Skeletal muscle tissue (tissue), 4 donors: ENCODE data around the gene NPTX2. TPM values are rescaled to one million over a fixed set of nuclear protein-coding genes. Genes with fewer than 3 reads are reported as not detected.

Source experiments
- H3K27ac ChIP-seq: one replicate; pipeline ENCODE4 v1.7.0; 2013; ENCODE audit warnings: mild to moderate bottlenecking, low read depth, low read length, inconsistent platforms
- H3K27me3 ChIP-seq, 3 donors: one replicate each; pipeline ENCODE4 v1.7.0; 2013; ENCODE audit warnings: low read length in 3 of 3; ENCODE audit not compliant: control insufficient read depth in 3 of 3, insufficient read depth in 3 of 3
- H3K36me3 ChIP-seq, 3 donors: one replicate each; pipeline ENCODE4 v1.7.0; 2013; ENCODE audit warnings: low read length in 3 of 3; ENCODE audit not compliant: control insufficient read depth in 3 of 3, insufficient read depth in 3 of 3
- H3K4me1 ChIP-seq, 3 donors: one replicate each; pipeline ENCODE4 v1.7.0; 2013; ENCODE audit warnings: low read length in 3 of 3, mild to moderate bottlenecking in 3 of 3; ENCODE audit not compliant: control insufficient read depth in 3 of 3, insufficient read depth in 3 of 3
- H3K4me3 ChIP-seq, 3 donors: one replicate each; pipeline ENCODE4 v1.7.0; 2013; ENCODE audit warnings: low read length in 3 of 3
- H3K9ac ChIP-seq, 3 donors: one replicate each; pipeline ENCODE4 v1.7.0; 2013; ENCODE audit warnings: low read length in 3 of 3, mild to moderate bottlenecking in 3 of 3, moderate library complexity in 2 of 3, low read depth in 1 of 3
- H3K9me3 ChIP-seq, 3 donors: one replicate each; pipeline ENCODE4 v1.7.0; 2013; ENCODE audit warnings: low read length in 3 of 3; ENCODE audit not compliant: control insufficient read depth in 3 of 3
- total RNA-seq: library from RNA; depleted of rRNA; stranded (reverse); fragments of >200 nt; gene quantifications from one replicate; pipeline ENCODE4 v1.2.3, GENCODE V29; 2014
- donor health status: Osteomylitis.

Gene NPTX2
- total RNA-seq, 1 donor from 2014 or later, result 3.1 TPM

DNA sequence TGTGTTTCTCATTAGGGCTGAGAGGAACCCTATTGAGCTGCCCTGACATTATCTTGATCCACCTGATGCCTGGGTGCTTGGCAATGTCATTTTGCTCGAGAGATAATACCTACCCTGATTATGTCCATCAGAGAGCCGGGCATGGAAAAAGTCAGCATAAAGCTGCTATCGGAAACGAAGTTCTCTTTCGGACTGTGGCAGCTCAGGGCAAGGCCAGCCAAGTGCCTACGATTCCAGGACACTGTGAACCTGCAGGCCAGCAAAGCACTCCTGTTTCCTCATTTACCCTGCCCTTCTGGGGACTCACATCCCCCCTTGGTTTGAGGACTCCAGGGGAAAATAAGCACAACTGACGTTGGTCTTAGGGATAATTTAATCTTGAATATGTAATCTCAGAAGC is 25.2 kb upstream of the NPTX2 start:
- Histone ChIP-seq H3K36me3 (no peaks in the 10 kb centered on the region), H3K9ac (no peak overlapping the region), H3K9me3 (no peaks in the 10 kb centered on the region), H3K4me3 (no peak overlapping the region), H3K27ac (no peak overlapping the region), H3K27me3 (peaks cover 0 to 7% (median 0%) of the 10 kb centered on the region in 3 donors), H3K4me1 (no peaks in the 10 kb centered on the region)

DNA sequence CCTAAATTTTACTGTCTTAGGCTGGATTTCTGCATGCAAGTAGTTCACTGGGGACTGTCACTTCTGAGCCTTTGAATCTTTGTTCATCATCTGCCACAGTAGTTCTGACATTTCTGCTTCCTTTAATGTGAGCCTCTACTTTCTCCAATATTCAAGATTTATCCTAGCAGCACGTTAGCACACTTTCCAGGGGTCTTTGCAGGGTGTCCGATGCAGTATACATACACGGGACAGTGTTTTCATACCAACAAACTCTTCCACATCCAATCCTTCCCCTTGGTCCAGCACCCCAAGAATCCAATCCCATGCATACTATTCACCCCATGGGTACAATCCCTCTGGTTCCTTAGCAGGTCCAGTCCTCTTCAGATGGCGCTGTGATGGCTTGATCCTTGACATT is 22.7 kb upstream of the NPTX2 start:
- no peak overlapping the region for H3K9ac ChIP-seq
- no peak overlapping the region for H3K4me3 ChIP-seq
- H3K27ac ChIP-seq, result no peak overlapping the region
- H3K4me1 ChIP-seq, result no peaks in the 10 kb centered on the region
- H3K9me3 ChIP-seq, result no peaks in the 10 kb centered on the region
- H3K27me3 ChIP-seq, result peaks cover 0 to 7% (median 0%) of the 10 kb centered on the region in 3 donors
- no peaks in the 10 kb centered on the region for H3K36me3 ChIP-seq

DNA sequence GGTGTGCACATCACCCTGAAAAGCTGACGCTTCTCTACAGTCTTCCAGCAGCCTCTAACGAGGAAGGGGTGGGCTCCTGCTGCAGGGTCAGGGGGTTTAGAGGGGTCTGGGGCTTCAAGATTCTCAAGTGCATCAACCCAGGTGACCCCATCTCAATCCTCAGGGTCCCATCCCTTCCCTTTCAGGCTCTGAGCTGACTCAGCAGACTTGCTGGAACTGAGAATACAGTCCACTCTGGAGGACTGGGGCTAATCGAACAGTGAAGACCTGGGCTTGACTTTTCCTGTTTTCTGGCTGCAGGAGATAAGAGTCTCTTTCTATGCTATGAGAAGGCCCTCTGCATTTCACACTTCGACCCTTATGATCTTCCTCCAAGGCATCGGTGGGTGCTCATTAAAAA is 22.3 kb upstream of the NPTX2 start:
- no peaks in the 10 kb centered on the region for H3K9me3 ChIP-seq

DNA sequence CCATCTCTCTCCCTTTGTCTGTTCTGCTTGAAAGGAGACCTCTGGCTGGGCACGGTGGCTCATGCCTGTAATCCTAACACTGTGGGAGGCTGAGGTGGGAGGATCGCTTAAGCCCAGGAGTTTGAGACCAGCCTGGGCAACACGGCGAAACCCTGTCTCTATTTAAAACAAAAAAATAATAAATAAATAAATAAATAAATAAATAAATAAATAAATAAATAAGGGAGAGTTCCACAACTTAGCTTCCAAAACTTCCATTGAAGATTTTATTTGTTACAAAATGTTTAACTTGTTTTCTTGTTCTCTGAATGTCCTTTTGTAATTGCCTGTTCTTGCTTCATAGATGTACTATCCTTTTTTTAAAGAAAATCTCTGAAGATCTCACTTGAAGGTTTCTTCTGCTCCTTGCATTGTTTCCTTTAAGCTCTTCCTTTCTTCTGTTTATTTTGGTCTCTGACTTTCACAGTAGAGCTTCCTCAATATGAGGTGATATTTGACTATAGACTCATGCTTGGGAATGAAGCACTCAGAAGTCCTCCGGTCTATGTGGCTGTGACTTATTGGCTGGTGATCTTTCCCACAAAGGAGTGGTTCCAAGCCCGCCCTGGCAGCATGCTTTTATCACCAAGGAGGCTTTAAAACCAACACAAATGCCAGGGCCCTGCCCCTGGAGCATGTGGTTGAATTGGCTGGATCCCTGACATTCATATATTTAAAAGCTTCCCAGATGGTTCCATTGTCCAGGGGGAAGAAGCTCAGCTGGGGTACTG is 18.1 kb upstream of the NPTX2 start:
- H3K9me3 ChIP-seq, result no peaks in the 10 kb centered on the region
- no peaks in the 10 kb centered on the region for H3K4me1 ChIP-seq
- H3K36me3 ChIP-seq, result no peaks in the 10 kb centered on the region
- H3K27ac ChIP-seq, result no peak overlapping the region
- H3K9ac ChIP-seq, result no peak overlapping the region
- peaks cover 0 to 4% (median 0%) of the 10 kb centered on the region in 3 donors for H3K27me3 ChIP-seq
- no peak overlapping the region for H3K4me3 ChIP-seq

More for the DNA sequence above, 22.3 kb upstream of the NPTX2 start:
- Histone ChIP-seq H3K27ac (no peak overlapping the region), H3K36me3 (no peaks in the 10 kb centered on the region), H3K27me3 (peaks cover 0 to 7% (median 0%) of the 10 kb centered on the region in 3 donors), H3K4me1 (no peaks in the 10 kb centered on the region), H3K4me3 (no peak overlapping the region), H3K9ac (no peak overlapping the region)

DNA sequence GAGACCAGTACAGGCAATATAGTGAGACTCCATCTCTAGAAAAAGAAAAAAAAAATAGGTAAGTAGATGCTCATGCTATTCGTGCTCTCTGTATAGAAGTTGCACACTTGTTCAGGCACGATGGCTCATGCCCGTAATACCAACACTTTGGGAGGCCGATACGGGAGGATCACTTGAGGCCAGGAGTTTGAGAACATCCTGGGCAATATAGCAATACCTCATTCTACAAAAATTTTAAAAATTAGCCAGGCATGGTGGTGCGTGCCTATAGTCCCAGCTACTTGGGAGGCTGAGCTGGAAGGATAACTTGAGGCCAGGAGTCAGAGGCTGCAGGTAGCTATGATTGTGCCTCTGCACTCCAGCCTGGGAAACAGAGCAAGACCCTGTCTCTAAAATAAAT is 17.2 kb upstream of the NPTX2 start:
- H3K27me3 ChIP-seq, result no peaks in the 10 kb centered on the region
- no peak overlapping the region for H3K27ac ChIP-seq
- no peak overlapping the region for H3K4me3 ChIP-seq
- H3K4me1 ChIP-seq, result no peaks in the 10 kb centered on the region
- no peaks in the 10 kb centered on the region for H3K36me3 ChIP-seq
- H3K9me3 ChIP-seq, result no peaks in the 10 kb centered on the region
- H3K9ac ChIP-seq, result no peak overlapping the region

DNA sequence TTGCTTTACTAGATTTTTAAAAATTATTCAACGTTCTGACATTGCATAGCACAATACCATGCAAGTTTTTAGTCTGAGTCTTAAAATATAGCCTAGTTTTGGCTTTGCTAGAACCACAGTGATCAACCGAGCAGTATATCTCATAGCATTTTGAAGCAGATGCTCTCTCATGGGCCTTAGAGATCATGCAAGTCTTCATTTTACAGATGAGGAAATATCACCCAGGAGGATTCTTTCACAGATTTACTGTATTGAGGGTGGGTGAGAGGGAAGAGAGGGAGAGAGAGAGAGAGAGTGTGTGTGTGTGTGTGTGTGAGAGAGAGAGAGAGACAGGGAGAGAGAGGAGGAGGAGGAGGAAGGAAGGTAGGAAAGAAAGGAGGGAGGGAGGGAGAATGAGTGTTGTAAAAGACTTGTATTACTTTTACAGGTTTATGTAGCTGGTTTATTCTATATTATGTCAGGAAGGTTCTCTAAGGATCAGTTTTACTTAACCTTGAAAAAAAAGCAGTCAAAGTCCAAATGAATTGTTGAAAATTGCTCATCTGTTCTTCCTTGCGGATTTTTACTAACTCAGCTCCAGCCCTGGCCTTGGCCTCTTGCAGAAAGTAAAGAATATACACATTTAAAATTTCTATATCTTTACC is 14.2 kb upstream of the NPTX2 start:
- no peaks in the 10 kb centered on the region for H3K27me3 ChIP-seq
- H3K4me1 ChIP-seq, result no peaks in the 10 kb centered on the region
- H3K4me3 ChIP-seq, result no peak overlapping the region
- no peak overlapping the region for H3K27ac ChIP-seq
- no peak overlapping the region for H3K9ac ChIP-seq
- no peaks in the 10 kb centered on the region for H3K36me3 ChIP-seq
- H3K9me3 ChIP-seq, result no peaks in the 10 kb centered on the region

DNA sequence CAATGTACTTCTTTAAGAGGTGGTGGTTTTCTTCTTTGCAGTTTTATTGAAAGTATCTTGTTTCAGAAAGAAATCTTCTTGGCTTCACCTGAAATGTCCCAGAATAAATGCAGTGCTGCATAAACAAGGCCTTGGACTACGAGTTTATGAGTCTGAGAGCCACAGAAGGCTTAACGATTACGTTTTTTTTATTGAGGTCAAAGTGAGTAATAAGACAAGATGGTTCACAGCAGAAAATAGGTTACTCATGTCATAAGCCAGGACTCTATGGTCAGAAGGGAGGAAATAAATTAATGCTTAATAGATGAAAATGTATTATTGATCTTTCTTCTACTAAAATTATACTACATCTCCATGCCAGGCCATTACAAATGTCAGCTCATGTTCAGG is 13.7 kb upstream of the NPTX2 start:
- H3K4me3 ChIP-seq, result no peak overlapping the region
- H3K36me3 ChIP-seq, result no peaks in the 10 kb centered on the region
- no peaks in the 10 kb centered on the region for H3K9me3 ChIP-seq
- no peaks in the 10 kb centered on the region for H3K4me1 ChIP-seq
- H3K27me3 ChIP-seq, result no peaks in the 10 kb centered on the region
- H3K27ac ChIP-seq, result no peak overlapping the region
- no peak overlapping the region for H3K9ac ChIP-seq

DNA sequence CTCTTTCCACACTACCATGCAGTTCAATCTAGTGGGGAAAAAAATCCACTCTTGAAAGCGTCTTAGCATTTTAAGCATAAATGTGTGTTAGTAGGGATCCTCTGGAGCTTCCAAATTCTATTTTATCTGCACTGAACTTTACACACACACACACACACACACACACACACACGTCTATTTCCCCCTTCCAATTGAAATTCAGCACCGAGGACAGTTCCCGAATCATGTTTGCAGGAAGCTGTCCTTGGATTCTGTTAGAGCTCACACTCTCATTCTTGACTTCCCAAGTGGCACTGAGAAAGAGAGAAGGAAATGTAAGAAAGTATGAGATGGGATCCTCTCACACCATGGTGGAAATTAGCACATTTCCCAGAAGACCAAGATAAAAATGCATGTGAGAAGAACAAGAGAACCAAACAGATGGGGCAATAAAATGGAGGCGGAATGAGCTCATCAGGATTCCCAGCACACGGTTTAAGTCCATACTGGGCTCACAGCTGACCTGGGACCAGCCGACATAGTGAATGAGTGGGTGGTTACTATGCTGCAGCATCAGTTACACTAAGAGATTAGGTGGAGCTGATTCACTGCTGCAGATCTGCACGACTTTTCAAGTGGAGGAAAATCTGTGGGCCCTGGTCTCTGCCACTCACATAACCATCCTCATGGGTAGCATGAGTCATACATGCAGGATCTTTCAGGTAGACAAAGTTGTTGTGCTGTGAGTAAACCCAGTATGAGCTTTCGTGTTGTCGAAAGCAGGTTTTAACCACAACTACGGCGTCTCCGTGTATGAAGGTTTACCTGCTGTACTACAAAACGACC is 3.3 kb upstream of the NPTX2 start:
- Histone ChIP-seq H3K36me3 (no peaks in the 10 kb centered on the region), H3K9ac (no peak overlapping the region), H3K27me3 (peaks cover 21 to 27% (median 22%) of the 10 kb centered on the region in 3 donors), H3K27ac (no peak overlapping the region), H3K9me3 (no peaks in the 10 kb centered on the region), H3K4me3 (no peak overlapping the region), H3K4me1 (no peaks in the 10 kb centered on the region)

DNA sequence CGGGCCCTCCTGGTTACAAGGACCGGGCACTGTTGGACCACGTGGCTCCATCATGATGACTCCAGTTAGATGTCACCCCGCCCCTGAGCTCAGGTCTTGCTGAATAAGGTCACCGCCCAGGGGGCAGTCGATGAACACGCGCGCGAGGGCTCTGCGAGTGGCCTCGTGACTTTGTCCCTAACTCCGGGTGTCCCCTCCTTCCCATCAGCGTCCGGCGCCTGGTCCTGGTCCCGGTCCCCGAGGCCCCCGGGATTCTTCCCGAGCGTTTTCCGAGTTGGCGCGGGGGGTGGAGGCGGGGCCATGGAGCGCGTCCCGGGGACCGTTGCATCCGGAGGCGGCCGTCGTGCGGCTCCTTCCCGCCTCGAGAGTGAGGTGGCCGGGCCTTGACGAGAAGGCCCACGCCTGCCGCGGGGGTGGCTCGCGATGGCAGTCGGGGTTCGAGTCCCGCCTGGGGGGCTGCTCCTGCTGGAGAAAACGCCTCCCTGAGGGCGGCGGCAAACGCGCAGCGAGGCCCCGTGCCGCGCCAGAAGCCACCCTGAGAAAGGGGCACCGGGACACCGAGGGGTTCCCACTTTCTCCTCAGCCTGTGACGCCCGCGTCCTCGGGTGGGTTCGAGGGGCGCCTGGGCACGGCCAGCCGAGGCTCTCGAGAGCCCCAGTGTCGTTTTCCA is 569 bp upstream of the NPTX2 start:
- no peaks in the 10 kb centered on the region for H3K9me3 ChIP-seq
- H3K27ac ChIP-seq, result no peak overlapping the region
- peaks cover 0 to 4% (median 0%) of the 10 kb centered on the region in 3 donors for H3K4me1 ChIP-seq
- H3K27me3 ChIP-seq, result peaks cover 34 to 41% (median 39%) of the 10 kb centered on the region in 3 donors
- H3K4me3 ChIP-seq, result no peak overlapping the region
- H3K36me3 ChIP-seq, result no peaks in the 10 kb centered on the region
- H3K9ac ChIP-seq, result no peak overlapping the region
